ENCODE measurements around the gene TMEM253. TPM values are rescaled to one million over a fixed set of nuclear protein-coding genes. Genes with fewer than 3 reads are reported as not detected.
A peak's percentile ranks its signal among the peaks of the same experiment; 100 is the strongest.

Gene TMEM253
- total RNA-seq, 1 experiment from 2014 or later, result not detected

GRCh38 chr14:21107283-21107800 lies 6.5 kb downstream of the TMEM253 start:
- Histone ChIP-seq H2AFZ (ENCODE audit: low read length) (peak overlapping the region; percentile 70; the same call in 1 of the 2 replicates), H3K27me3 (ENCODE audit: low read length) (no peaks in the 10 kb centered on the region), H3K9me3 (ENCODE audit: low read length) (no peaks in the 10 kb centered on the region), H4K20me1 (ENCODE audit: insufficient read depth, low read depth, low read length) (no peaks in the 10 kb centered on the region; the same call in 1 of the 2 replicates), H3K9ac (ENCODE audit: low read length) (peak overlapping the region; percentile 17; the same call in 1 of the 2 replicates), H3K27ac (ENCODE audit: low read length) (no peak overlapping the region), H3K4me2 (ENCODE audit: low read depth, low read length, poor library complexity, severe bottlenecking) (no peak overlapping the region), H3K4me3 (ENCODE audit: low read length) (no peak overlapping the region), H3K79me2 (ENCODE audit: low read length) (peaks cover 10% of the 10 kb centered on the region; the same call in 1 of the 2 replicates), H3K4me1 (ENCODE audit: low read length) (peaks cover 59% of the 10 kb centered on the region), H3K9me2 (replicated peaks; ENCODE audit: insufficient read depth, low read length) (no peaks in the 10 kb centered on the region), H3K36me3 (ENCODE audit: insufficient read depth, low read length) (no peaks in the 10 kb centered on the region)
- no peak for DNase-seq

- Histone ChIP-seq H3K4me2 (ENCODE audit: low read depth, low read length, poor library complexity, severe bottlenecking) (peak overlapping the region; percentile 8), H3K9me2 (replicated peaks; ENCODE audit: insufficient read depth, low read length) (no peaks in the 10 kb centered on the region), H3K4me1 (ENCODE audit: low read length) (peaks cover 49% of the 10 kb centered on the region), H3K36me3 (ENCODE audit: insufficient read depth, low read length) (no peaks in the 10 kb centered on the region), H3K79me2 (ENCODE audit: low read length) (peaks cover 10% of the 10 kb centered on the region; the same call in 1 of the 2 replicates), H4K20me1 (ENCODE audit: insufficient read depth, low read depth, low read length) (no peaks in the 10 kb centered on the region; the same call in 1 of the 2 replicates), H3K27ac (ENCODE audit: low read length) (peak overlapping the region; percentile 42; the same call in 1 of the 2 replicates), H3K27me3 (ENCODE audit: low read length) (no peaks in the 10 kb centered on the region), H2AFZ (ENCODE audit: low read length) (no peak overlapping the region), H3K9ac (ENCODE audit: low read length) (no peak overlapping the region), H3K4me3 (ENCODE audit: low read length) (no peak overlapping the region), H3K9me3 (ENCODE audit: low read length) (no peaks in the 10 kb centered on the region)
- no peak for DNase-seq
Measured at GRCh38 chr14:21108791-21109190, 7.9 kb downstream of the TMEM253 start.

GRCh38 chr14:21109377-21110138 lies 8.7 kb downstream of the TMEM253 start:
- no peak overlapping the region; the same call in 1 of the 2 replicates for H3K4me3 ChIP-seq (ENCODE audit: low read length)
- peak; percentile 74 for DNase-seq
- no peaks in the 10 kb centered on the region for H3K9me3 ChIP-seq (ENCODE audit: low read length)
- peaks cover 48% of the 10 kb centered on the region for H3K4me1 ChIP-seq (ENCODE audit: low read length)
- H4K20me1 ChIP-seq (ENCODE audit: insufficient read depth, low read depth, low read length), result no peaks in the 10 kb centered on the region; the same call in 1 of the 2 replicates
- no peaks in the 10 kb centered on the region for H3K9me2 ChIP-seq (replicated peaks; ENCODE audit: insufficient read depth, low read length)
- H3K4me2 ChIP-seq (ENCODE audit: low read depth, low read length, poor library complexity, severe bottlenecking), result peak overlapping the region; percentile 14
- H3K36me3 ChIP-seq (ENCODE audit: insufficient read depth, low read length), result no peaks in the 10 kb centered on the region
- H3K9ac ChIP-seq (ENCODE audit: low read length), result peak overlapping the region; percentile 29; the same call in 1 of the 2 replicates
- peak overlapping the region; percentile 42; the same call in 1 of the 2 replicates for H3K27ac ChIP-seq (ENCODE audit: low read length)
- H2AFZ ChIP-seq (ENCODE audit: low read length), result peak overlapping the region; percentile 2; the same call in 1 of the 2 replicates
- no peaks in the 10 kb centered on the region for H3K27me3 ChIP-seq (ENCODE audit: low read length)
- H3K79me2 ChIP-seq (ENCODE audit: low read length), result peaks cover 6% of the 10 kb centered on the region; the same call in 1 of the 2 replicates

- H3K4me1 ChIP-seq (ENCODE audit: low read length), result peaks cover 24% of the 10 kb centered on the region
- H3K9ac ChIP-seq (ENCODE audit: low read length), result no peak overlapping the region
- no peaks in the 10 kb centered on the region for H3K9me3 ChIP-seq (ENCODE audit: low read length)
- H3K27ac ChIP-seq (ENCODE audit: low read length), result no peak overlapping the region
- H3K79me2 ChIP-seq (ENCODE audit: low read length), result no peaks in the 10 kb centered on the region
- H3K36me3 ChIP-seq (ENCODE audit: insufficient read depth, low read length), result no peaks in the 10 kb centered on the region
- H2AFZ ChIP-seq (ENCODE audit: low read length), result 0 out of 2 replicates have a peak overlapping the region, but pooled peaks have one; percentile 5
- no peaks in the 10 kb centered on the region for H4K20me1 ChIP-seq (ENCODE audit: insufficient read depth, low read depth, low read length)
- no peaks in the 10 kb centered on the region for H3K27me3 ChIP-seq (ENCODE audit: low read length)
- H3K4me2 ChIP-seq (ENCODE audit: low read depth, low read length, poor library complexity, severe bottlenecking), result no peak overlapping the region
- H3K9me2 ChIP-seq (replicated peaks; ENCODE audit: insufficient read depth, low read length), result no peaks in the 10 kb centered on the region
- no peak overlapping the region for H3K4me3 ChIP-seq (ENCODE audit: low read length)
- DNase-seq, result no peak
Measured at GRCh38 chr14:21112255-21112654, 11.4 kb downstream of the TMEM253 start.

GRCh38 chr14:21113369-21113768 lies 12.5 kb downstream of the TMEM253 start:
- H3K27ac ChIP-seq (ENCODE audit: low read length), result no peak overlapping the region
- peaks cover 23% of the 10 kb centered on the region for H3K4me1 ChIP-seq (ENCODE audit: low read length)
- H3K36me3 ChIP-seq (ENCODE audit: insufficient read depth, low read length), result no peaks in the 10 kb centered on the region
- no peaks in the 10 kb centered on the region for H3K9me2 ChIP-seq (replicated peaks; ENCODE audit: insufficient read depth, low read length)
- no peak overlapping the region for H3K9ac ChIP-seq (ENCODE audit: low read length)
- no peak for DNase-seq
- H3K27me3 ChIP-seq (ENCODE audit: low read length), result no peaks in the 10 kb centered on the region
- no peak overlapping the region for H3K4me2 ChIP-seq (ENCODE audit: low read depth, low read length, poor library complexity, severe bottlenecking)
- no peaks in the 10 kb centered on the region for H3K9me3 ChIP-seq (ENCODE audit: low read length)
- H3K79me2 ChIP-seq (ENCODE audit: low read length), result no peaks in the 10 kb centered on the region
- H4K20me1 ChIP-seq (ENCODE audit: insufficient read depth, low read depth, low read length), result no peaks in the 10 kb centered on the region
- no peak overlapping the region for H3K4me3 ChIP-seq (ENCODE audit: low read length)
- H2AFZ ChIP-seq (ENCODE audit: low read length), result no peak overlapping the region

GRCh38 chr14:21118933-21119332 lies 18.1 kb downstream of the TMEM253 start:
- Histone ChIP-seq H3K4me1 (ENCODE audit: low read length) (no peaks in the 10 kb centered on the region), H3K27me3 (ENCODE audit: low read length) (no peaks in the 10 kb centered on the region), H4K20me1 (ENCODE audit: insufficient read depth, low read depth, low read length) (no peaks in the 10 kb centered on the region), H3K9me3 (ENCODE audit: low read length) (no peaks in the 10 kb centered on the region), H3K4me2 (ENCODE audit: low read depth, low read length, poor library complexity, severe bottlenecking) (no peak overlapping the region), H3K9ac (ENCODE audit: low read length) (no peak overlapping the region), H3K9me2 (replicated peaks; ENCODE audit: insufficient read depth, low read length) (no peaks in the 10 kb centered on the region), H3K4me3 (ENCODE audit: low read length) (no peak overlapping the region), H3K36me3 (ENCODE audit: insufficient read depth, low read length) (no peaks in the 10 kb centered on the region), H3K27ac (ENCODE audit: low read length) (no peak overlapping the region), H2AFZ (ENCODE audit: low read length) (no peak overlapping the region), H3K79me2 (ENCODE audit: low read length) (no peaks in the 10 kb centered on the region)
- DNase-seq, result no peak

GRCh38 chr14:21120686-21121085 lies 19.8 kb downstream of the TMEM253 start:
- Histone ChIP-seq H3K79me2 (ENCODE audit: low read length) (no peaks in the 10 kb centered on the region), H2AFZ (ENCODE audit: low read length) (no peak overlapping the region), H3K9me2 (replicated peaks; ENCODE audit: insufficient read depth, low read length) (no peaks in the 10 kb centered on the region), H3K4me3 (ENCODE audit: low read length) (no peak overlapping the region), H3K9me3 (ENCODE audit: low read length) (no peaks in the 10 kb centered on the region), H4K20me1 (ENCODE audit: insufficient read depth, low read depth, low read length) (no peaks in the 10 kb centered on the region), H3K4me1 (ENCODE audit: low read length) (no peaks in the 10 kb centered on the region), H3K9ac (ENCODE audit: low read length) (no peak overlapping the region), H3K36me3 (ENCODE audit: insufficient read depth, low read length) (no peaks in the 10 kb centered on the region), H3K4me2 (ENCODE audit: low read depth, low read length, poor library complexity, severe bottlenecking) (no peak overlapping the region), H3K27ac (ENCODE audit: low read length) (no peak overlapping the region), H3K27me3 (ENCODE audit: low read length) (no peaks in the 10 kb centered on the region)
- no peak for DNase-seq

- H3K79me2 ChIP-seq (ENCODE audit: low read length), result no peaks in the 10 kb centered on the region
- no peaks in the 10 kb centered on the region for H3K9me2 ChIP-seq (replicated peaks; ENCODE audit: insufficient read depth, low read length)
- H3K36me3 ChIP-seq (ENCODE audit: insufficient read depth, low read length), result no peaks in the 10 kb centered on the region
- no peak overlapping the region for H3K4me2 ChIP-seq (ENCODE audit: low read depth, low read length, poor library complexity, severe bottlenecking)
- H3K4me1 ChIP-seq (ENCODE audit: low read length), result no peaks in the 10 kb centered on the region
- no peak overlapping the region for H2AFZ ChIP-seq (ENCODE audit: low read length)
- DNase-seq, result no peak
- H4K20me1 ChIP-seq (ENCODE audit: insufficient read depth, low read depth, low read length), result no peaks in the 10 kb centered on the region
- no peak overlapping the region for H3K27ac ChIP-seq (ENCODE audit: low read length)
- H3K9ac ChIP-seq (ENCODE audit: low read length), result no peak overlapping the region
- no peak overlapping the region for H3K4me3 ChIP-seq (ENCODE audit: low read length)
- no peaks in the 10 kb centered on the region for H3K27me3 ChIP-seq (ENCODE audit: low read length)
- H3K9me3 ChIP-seq (ENCODE audit: low read length), result no peaks in the 10 kb centered on the region
Measured at GRCh38 chr14:21121122-21121521, 20.3 kb downstream of the TMEM253 start.
